ENCODE results near the gene GSTM2.
"Not testable (repeated sequence)": the region's sequence is repeated elsewhere in the genome, so short reads cannot be mapped to it uniquely, and the experiment has no call there.

DNA sequence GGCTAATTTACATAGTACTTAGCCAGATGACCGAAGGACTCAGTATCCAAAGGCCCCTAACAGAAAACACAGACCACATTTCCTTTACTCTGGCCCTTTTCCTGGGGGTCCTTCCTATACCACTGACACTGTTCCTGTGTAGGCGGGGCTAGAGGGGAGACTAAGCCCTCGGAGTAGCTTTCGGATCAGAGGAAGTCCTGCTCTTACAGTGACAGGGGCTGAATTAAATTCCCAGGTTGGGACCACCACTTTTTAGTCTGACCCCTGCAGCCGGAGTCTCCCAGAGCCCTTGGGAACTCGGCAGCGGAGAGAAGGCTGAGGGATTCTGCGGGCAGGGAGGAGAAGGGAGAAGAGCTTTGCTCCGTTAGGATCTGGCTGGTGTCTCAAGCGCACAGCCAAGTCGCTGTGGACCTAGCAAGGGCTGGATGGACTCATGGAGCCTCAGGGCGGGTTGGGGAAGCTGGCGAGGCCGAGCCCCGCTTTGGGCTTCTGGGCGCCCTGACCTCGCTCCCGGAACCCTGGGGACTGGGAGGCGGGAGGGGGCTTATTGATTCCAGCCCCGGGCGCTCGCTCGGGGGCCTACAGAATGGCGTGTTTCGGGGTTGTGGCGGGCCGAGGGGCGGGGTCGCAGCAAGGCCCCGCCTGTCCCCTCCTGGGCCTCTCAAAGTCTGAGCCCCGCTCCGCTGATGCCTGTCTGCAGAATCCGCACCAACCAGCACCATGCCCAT lies 43.9 kb downstream of the GSTM2 start, which contains the start of gene GSTM5:
- TF ChIP-seq GATA3, GATA2 (IDR thresholded peaks at IDR 0.05; ENCODE audit: low read depth, low read length): not testable (repeated sequence)

Data from SH-SY5Y (cell line).